Activated CD4-positive, alpha-beta T cell treated with anti-CD3 and anti-CD28 coated beads for 36 hours (primary cell): ENCODE results near the gene RAB8A. TPM values are rescaled to one million over a fixed set of nuclear protein-coding genes. Genes with fewer than 3 reads are reported as not detected.
"Not testable (repeated sequence)": the region's sequence is repeated elsewhere in the genome, so short reads cannot be mapped to it uniquely, and the experiment has no call there.

Experiments used
- ATAC-seq: fragments of 200-7000 bp; cut with Tn5 transposase; one replicate; pipeline ENCODE4 v1.10.0; 2021; ENCODE audit warnings: mild to moderate bottlenecking, moderate library complexity
- CTCF ChIA-PET: fragments of 350-600 bp; sonication (Branson Sonifier 250); formaldehyde crosslinking; loops from one replicate; lab custom pipeline; 2021; ENCODE audit warnings: antibody characterized with exemption; lab: Charles Lee
- POLR2A ChIA-PET: fragments of 350-600 bp; sonication (Branson Sonifier 250); formaldehyde crosslinking; loops from one replicate; lab custom pipeline; 2021; ENCODE audit warnings: antibody characterized with exemption, inconsistent platforms; lab: Charles Lee
- DNase-seq: peaks from one replicate; pipeline ENCODE4 v3.0.0-alpha.2; 2020
- H3K27ac Mint-ChIP-seq: one replicate; pipeline ENCODE4 v1.8.0; 2021; ENCODE audit warnings: mixed read lengths
- H3K27me3 Mint-ChIP-seq: one replicate; pipeline ENCODE4 v1.8.0; 2021; ENCODE audit warnings: mixed read lengths
- H3K36me3 Mint-ChIP-seq: one replicate; pipeline ENCODE4 v1.8.0; 2021; ENCODE audit warnings: low read depth, mixed read lengths
- H3K4me1 Mint-ChIP-seq: one replicate; pipeline ENCODE4 v1.8.0; 2021; ENCODE audit warnings: mixed read lengths
- H3K4me3 Mint-ChIP-seq: one replicate; pipeline ENCODE4 v1.8.0; 2021; ENCODE audit warnings: mild to moderate bottlenecking, moderate library complexity, mixed read lengths
- H3K9me3 Mint-ChIP-seq: one replicate; pipeline ENCODE4 v1.8.0; 2021; ENCODE audit warnings: low read depth, mixed read lengths
- intact Hi-C, 2 experiments: fragments of 100-400 bp; cut with DNase I in 1 of 2; cut with micrococcal nuclease in 1 of 2; formaldehyde crosslinking; loops; one replicate each; pipeline versions ENCODE4 v1.14.2 to v1.15.1; 2022 to 2024; cut with DNase I, micrococcal nuclease
- total RNA-seq, 2 experiments: library from RNA; stranded (reverse); gene quantifications; one replicate each; pipeline ENCODE4 v1.2.3, GENCODE V29; 2021

RAB8A gene
- total RNA-seq, 2 experiments from 2014 or later = 165 to 218 TPM

DNA sequence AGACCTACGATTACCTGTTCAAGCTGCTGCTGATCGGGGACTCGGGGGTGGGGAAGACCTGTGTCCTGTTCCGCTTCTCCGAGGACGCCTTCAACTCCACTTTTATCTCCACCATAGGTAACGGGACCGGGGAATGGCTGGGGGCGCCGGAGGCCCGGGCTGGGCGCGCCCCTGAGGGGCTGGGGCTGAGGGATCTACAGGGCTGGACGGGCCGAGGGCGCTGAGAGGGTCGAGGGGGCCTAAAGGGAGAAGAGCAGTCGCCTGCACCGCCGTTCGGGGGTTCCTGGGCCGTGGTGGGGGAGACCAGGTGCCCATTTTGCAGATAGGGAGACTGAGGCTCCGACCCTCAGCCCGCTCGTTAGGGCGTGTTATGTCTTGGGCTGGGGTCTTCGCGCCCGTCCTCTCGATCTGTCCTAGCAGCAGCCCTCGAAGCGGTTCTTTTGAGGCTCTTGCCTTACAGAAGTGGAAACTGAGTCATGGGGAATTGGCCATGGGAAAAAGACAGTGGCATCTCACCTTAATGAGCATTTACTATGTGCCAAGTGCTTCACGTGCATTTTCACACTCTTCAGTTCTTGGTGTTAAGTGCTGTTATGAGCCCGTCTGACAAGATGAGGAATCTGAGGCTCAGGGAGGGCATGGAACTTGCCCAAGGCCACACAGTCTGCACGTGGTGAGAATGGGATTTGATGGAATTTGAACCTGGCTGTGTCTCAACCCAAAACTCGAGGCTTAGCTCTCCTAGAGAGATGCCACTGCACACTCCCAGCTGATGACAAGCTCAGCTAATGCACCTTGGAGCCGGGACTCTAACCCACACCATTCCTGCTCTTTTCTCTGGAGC, 442 bp downstream of the RAB8A start:
- CTCF ChIA-PET = interaction anchor here (1.2 to 1.7 kb wide), 4 partner anchors 13 to 46 kb away, joined by 3 to 5 read pairs (median 4); no protein-coding TSS in a partner anchor
- DNase-seq = no peak
- peaks cover 45% of the 10 kb centered on the region for H3K4me1 Mint-ChIP-seq

DNA sequence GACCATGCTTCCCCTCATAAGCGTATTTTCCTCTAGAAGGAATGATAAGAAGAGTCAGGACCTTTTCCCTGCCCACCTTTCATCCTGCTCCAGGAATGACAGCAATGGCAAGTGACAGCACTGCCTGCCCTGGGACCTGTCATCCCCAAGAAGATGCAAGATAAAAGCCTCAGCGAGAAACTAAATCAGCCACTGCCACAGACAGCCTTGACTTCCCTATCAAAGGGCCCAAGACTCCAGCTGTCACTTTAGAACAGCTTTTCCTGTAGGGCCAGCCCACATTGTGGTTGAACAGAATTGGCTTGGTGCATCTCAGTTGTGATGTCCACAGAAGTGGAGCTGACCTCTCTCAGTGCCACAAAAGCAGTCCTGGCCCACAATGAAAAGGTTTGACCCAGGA, 1.1 kb downstream of the RAB8A start:
- ATAC-seq (no peak), DNase-seq (no peak)
- H3K9me3 Mint-ChIP-seq = no peaks in the 10 kb centered on the region
- H3K4me1 Mint-ChIP-seq = peaks cover 52% of the 10 kb centered on the region
- ChIA-PET CTCF (interaction anchor here (0.9 to 1.3 kb wide), 4 partner anchors 17 to 73 kb away, joined by 3 to 4 read pairs (median 3); no protein-coding TSS in a partner anchor), POLR2A (interaction anchor here (0.6 kb wide), 1 partner anchor 49 kb away, joined by 3 read pairs; no protein-coding TSS in a partner anchor)
- no peaks in the 10 kb centered on the region for H3K27me3 Mint-ChIP-seq
- intact Hi-C loops = loop anchor here in 1 of 2 experiments (5.0 kb wide), 2 partner anchors 735 to 890 kb away; partner anchors contain the start of gene AKAP8
- H3K4me3 Mint-ChIP-seq = peak overlapping the region; percentile 96
- peaks cover 40% of the 10 kb centered on the region for H3K36me3 Mint-ChIP-seq
- H3K27ac Mint-ChIP-seq = peak overlapping the region; percentile 97

More for the DNA sequence above, 442 bp downstream of the RAB8A start:
- Mint-ChIP-seq H3K36me3 (peaks cover 33% of the 10 kb centered on the region), H3K27ac (peak overlapping the region; percentile 97), H3K9me3 (no peaks in the 10 kb centered on the region), H3K27me3 (no peaks in the 10 kb centered on the region), H3K4me3 (peak overlapping the region; percentile 96)
- intact Hi-C loops = loop anchor here (1.0 to 5.0 kb wide), 17 partner anchors 7 to 987 kb away; partner anchors contain the start of genes FAM32A (in 2 of the 2), AKAP8 (in 1 of the 2), AP1M1 (in 1 of the 2) and C19orf44 (in 1 of the 2)
- no peak for ATAC-seq
- POLR2A ChIA-PET = interaction anchor here (0.7 to 1.7 kb wide), 6 partner anchors 11 to 85 kb away, joined by 3 to 9 read pairs (median 3); partner anchors contain the start of gene AP1M1

DNA sequence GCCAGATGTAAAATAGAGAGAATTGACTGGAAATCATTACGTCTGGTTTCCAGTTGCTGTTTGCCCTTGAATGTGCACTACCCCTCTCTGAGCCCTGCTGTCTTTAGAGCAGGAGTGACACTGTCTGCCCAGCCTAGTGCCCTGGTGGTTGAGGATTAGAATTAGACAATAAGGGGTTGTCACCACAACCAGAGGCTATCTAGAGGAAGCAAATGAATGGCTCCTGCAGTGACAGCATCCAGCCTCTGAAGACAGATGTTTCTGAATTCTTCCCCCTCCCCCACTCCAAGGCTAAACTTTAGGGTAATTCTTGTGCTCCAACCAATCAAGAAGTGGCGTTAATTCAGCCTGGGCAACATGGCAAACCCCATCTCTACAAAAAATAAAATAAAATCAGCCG, 2.0 kb downstream of the RAB8A start:
- H3K27ac Mint-ChIP-seq = peak overlapping the region; percentile 67
- peaks cover 61% of the 10 kb centered on the region for H3K4me1 Mint-ChIP-seq
- POLR2A ChIA-PET = interaction anchor here (0.6 kb wide), 1 partner anchor 41 kb away, joined by 7 read pairs; no protein-coding TSS in a partner anchor
- no peaks in the 10 kb centered on the region for H3K9me3 Mint-ChIP-seq
- no peak for DNase-seq
- H3K27me3 Mint-ChIP-seq = no peaks in the 10 kb centered on the region
- intact Hi-C loops = loop anchor here in 1 of 2 experiments (5.0 kb wide), 2 partner anchors 736 to 891 kb away; partner anchors contain the start of gene AKAP8
- peaks cover 49% of the 10 kb centered on the region for H3K36me3 Mint-ChIP-seq
- no peak for ATAC-seq
- CTCF ChIA-PET = interaction anchor here (0.6 to 1.0 kb wide), 5 partner anchors 18 to 1045 kb away, joined by 3 to 4 read pairs (median 3); no protein-coding TSS in a partner anchor
- H3K4me3 Mint-ChIP-seq = peak overlapping the region; percentile 58

DNA sequence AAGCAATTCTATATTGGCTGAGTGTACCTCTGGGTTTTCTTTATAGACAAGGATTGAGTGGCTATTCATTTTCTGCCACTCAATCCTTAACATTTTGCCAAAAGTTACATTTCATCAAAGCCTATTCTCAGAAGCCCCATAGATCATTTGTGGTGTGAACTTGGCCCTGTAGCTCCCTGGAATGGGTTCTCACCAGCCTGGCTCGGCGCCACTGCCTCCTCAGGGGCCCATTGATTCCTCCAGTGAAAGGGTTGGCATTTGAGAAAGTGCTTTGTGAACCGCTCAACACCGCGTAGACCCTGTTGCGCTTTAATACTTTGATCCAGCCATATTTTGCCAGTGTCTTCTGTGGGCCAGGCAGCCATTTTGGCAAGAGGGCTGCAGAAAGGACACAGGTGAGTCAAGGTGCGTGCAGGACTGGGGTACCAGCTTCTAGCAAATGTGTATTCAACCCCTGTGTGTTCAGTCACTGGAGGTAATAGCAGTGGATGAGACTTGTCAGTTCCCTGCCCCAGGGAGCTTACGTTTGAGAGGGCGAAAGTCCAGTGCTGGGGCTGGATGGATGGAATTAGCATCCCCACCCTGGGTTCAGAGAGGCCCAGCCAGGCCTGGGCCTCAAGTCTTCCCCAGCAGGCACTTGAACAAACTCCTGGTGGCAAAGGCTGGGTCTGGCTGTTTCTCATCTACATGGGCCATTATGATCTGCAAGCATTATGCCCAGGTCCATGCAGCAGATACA, 3.8 kb downstream of the RAB8A start:
- H3K27ac Mint-ChIP-seq = peak overlapping the region; percentile 75
- peaks cover 75% of the 10 kb centered on the region for H3K4me1 Mint-ChIP-seq
- intact Hi-C loops = no loop called here
- DNase-seq (no peak), ATAC-seq (no peak)
- POLR2A ChIA-PET = no interaction called here
- CTCF ChIA-PET = no interaction called here
- H3K9me3 Mint-ChIP-seq = no peaks in the 10 kb centered on the region
- H3K27me3 Mint-ChIP-seq = no peaks in the 10 kb centered on the region
- H3K36me3 Mint-ChIP-seq = peaks cover 63% of the 10 kb centered on the region
- H3K4me3 Mint-ChIP-seq = no peak overlapping the region

DNA sequence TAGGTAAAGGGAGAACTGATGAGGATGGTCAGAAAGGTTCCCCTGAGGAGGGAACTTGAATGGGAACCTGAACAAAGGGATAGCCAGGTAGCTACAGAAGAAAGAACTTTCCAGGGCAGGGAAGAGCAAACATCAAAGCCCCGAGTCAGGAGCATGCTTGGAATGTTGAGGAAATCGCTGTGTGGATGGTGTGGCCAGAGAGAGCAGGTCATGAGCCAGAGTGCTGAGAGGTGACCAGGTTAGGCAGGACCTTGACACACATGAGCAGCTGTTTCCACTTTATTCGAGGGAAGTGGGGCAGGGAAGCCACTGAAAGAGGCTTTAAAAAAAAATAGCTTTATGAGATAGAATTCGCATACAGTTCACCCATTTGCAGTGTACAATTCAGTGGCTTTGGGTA, 4.4 kb downstream of the RAB8A start:
- H3K4me1 Mint-ChIP-seq = peaks cover 72% of the 10 kb centered on the region
- H3K9me3 Mint-ChIP-seq = no peaks in the 10 kb centered on the region
- peak overlapping the region; percentile 75 for H3K27ac Mint-ChIP-seq
- POLR2A ChIA-PET = no interaction called here
- ATAC-seq (no peak), DNase-seq (no peak)
- H3K4me3 Mint-ChIP-seq = no peak overlapping the region
- no peaks in the 10 kb centered on the region for H3K27me3 Mint-ChIP-seq
- H3K36me3 Mint-ChIP-seq = peaks cover 63% of the 10 kb centered on the region
- intact Hi-C loops = no loop called here
- CTCF ChIA-PET = no interaction called here

DNA sequence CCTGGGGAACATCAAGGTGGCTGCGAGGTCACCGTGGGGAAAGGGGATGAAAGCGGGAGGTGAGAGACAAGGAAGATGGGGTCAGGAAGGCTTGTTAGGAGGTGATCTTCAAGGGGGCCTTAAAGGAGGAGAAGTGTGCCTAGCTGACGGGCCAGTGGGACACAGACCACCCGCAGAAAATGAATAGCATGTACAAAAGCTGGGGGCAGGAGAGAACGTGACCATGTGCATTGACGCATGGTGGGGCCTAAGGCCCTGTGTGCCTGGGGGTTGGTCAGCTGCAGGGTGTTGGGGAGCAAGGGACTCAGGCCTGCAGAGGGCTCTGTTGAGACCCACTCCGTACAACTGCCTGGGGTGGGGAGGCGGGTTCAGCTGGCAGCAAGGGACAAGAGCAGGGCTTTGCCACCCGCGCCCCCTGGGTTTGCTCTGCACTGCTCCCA, 5.9 kb downstream of the RAB8A start:
- peaks cover 67% of the 10 kb centered on the region for H3K36me3 Mint-ChIP-seq
- DNase-seq (peak; percentile 37), ATAC-seq (no peak)
- peak overlapping the region; percentile 89 for H3K27ac Mint-ChIP-seq
- H3K27me3 Mint-ChIP-seq = no peaks in the 10 kb centered on the region
- H3K4me3 Mint-ChIP-seq = peak overlapping the region; percentile 35
- peaks cover 67% of the 10 kb centered on the region for H3K4me1 Mint-ChIP-seq
- ChIA-PET CTCF (interaction anchor here (0.5 to 1.5 kb wide), 6 partner anchors 18 to 739 kb away, joined by 3 to 7 read pairs (median 4); partner anchors contain the start of gene TPM4), POLR2A (interaction anchor here (0.7 kb wide), 1 partner anchor 10 kb away, joined by 3 read pairs; no protein-coding TSS in a partner anchor)
- H3K9me3 Mint-ChIP-seq = no peaks in the 10 kb centered on the region
- intact Hi-C loops = loop anchor here (2.0 kb wide), 2 partner anchors 67 to 281 kb away; partner anchors contain the start of gene FAM32A (in 2 of the 2)

DNA sequence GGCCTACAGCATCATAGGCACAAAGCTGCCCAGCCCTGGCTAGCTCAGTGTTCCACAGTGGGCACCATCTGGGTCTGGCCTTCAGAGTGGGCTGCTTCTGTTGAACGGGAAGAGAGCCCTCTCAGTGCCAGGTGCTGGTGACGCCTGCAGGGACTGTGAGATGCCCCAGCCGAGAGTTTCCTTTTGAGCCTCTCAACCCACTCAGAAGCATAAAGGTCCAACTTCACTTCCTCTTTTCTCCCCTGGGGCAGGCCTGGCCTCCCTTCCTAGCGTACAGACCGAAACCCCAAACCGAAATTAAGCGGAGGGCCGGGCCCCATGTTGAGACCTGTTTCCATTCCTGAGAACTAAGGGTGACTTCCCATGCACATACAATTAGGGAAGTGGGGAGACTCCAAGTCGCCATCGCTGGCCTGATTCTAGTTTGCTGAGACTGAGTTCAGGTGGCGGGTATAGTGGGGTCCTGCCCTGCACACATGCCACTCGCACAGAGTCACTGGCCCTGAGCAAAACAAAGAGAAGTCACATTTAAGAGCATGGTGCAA, 6.9 kb downstream of the RAB8A start:
- no peaks in the 10 kb centered on the region for H3K27me3 Mint-ChIP-seq
- H3K4me3 Mint-ChIP-seq = peak overlapping the region; percentile 35
- ATAC-seq (peak; percentile 75), DNase-seq (peak; percentile 74)
- intact Hi-C loops = loop anchor here (1.0 to 2.0 kb wide), 6 partner anchors 7 to 282 kb away; partner anchors contain the start of genes FAM32A (in 2 of the 2), HSH2D (in 1 of the 2) and RAB8A (in 1 of the 2)
- H3K27ac Mint-ChIP-seq = peak overlapping the region; percentile 89
- peaks cover 59% of the 10 kb centered on the region for H3K4me1 Mint-ChIP-seq
- ChIA-PET POLR2A (interaction anchor here (0.7 to 2.2 kb wide), 2 partner anchors 9 kb away, joined by 3 to 6 read pairs; no protein-coding TSS in a partner anchor), CTCF (interaction anchor here (0.7 to 1.5 kb wide), 3 partner anchors 42 to 740 kb away, joined by 3 to 7 read pairs (median 5); partner anchors contain the start of gene TPM4)
- peaks cover 66% of the 10 kb centered on the region for H3K36me3 Mint-ChIP-seq
- H3K9me3 Mint-ChIP-seq = no peaks in the 10 kb centered on the region

DNA sequence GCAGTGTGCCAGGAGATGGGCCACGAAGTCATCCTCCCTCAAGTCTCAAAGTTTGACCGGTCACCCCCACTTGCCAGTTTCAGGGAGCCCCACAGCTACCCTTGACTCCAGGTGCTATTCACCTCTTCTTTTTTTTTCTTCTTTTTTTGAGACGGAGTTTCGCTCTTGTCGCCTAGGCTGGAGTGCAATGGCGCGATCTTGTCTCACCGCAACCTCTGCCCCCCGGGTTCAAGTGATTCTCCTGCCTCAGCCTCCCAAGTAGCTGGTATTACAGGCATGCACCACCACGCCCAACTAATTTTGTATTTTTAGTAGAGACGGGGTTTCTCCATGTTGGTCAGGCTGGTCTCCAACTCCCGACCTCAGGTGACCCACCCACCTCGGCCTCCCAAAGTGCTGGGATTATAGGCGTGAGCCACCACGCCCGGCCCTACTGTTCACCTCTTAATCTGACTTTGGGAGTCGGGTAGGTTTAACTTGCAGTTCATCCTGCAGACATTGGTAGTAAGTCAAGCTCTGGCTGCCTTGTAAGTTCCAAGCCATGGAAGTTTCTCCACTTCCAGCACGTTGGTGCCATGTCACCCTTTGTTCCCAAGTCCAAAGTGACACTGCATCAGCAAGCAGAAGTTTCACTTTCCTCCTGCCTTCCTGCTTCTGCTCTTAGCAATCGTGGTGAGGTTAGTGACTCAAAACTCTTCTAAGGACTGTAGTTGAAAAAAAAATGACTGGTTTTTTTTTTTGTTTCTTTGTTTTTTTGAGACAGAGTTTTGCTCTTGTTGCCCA, 7.6 kb downstream of the RAB8A start:
- intact Hi-C loops = loop anchor here (1.0 to 2.0 kb wide), 6 partner anchors 8 to 282 kb away; partner anchors contain the start of genes FAM32A (in 2 of the 2), HSH2D (in 1 of the 2) and RAB8A (in 1 of the 2)
- H3K27me3 Mint-ChIP-seq, H3K9me3 Mint-ChIP-seq: not testable (repeated sequence)
- peaks cover 55% of the 10 kb centered on the region for H3K4me1 Mint-ChIP-seq
- DNase-seq (peak; percentile 64), ATAC-seq (peak; percentile 73)
- ChIA-PET CTCF (interaction anchor here (0.7 to 2.1 kb wide), 3 partner anchors 33 to 1285 kb away, joined by 3 to 4 read pairs (median 3); no protein-coding TSS in a partner anchor), POLR2A (interaction anchor here (0.9 to 2.2 kb wide), 2 partner anchors 9 to 22 kb away, joined by 3 to 6 read pairs; no protein-coding TSS in a partner anchor)
- H3K4me3 Mint-ChIP-seq = peak overlapping the region; percentile 15
- peak overlapping the region; percentile 89 for H3K27ac Mint-ChIP-seq
- peaks cover 66% of the 10 kb centered on the region for H3K36me3 Mint-ChIP-seq

DNA sequence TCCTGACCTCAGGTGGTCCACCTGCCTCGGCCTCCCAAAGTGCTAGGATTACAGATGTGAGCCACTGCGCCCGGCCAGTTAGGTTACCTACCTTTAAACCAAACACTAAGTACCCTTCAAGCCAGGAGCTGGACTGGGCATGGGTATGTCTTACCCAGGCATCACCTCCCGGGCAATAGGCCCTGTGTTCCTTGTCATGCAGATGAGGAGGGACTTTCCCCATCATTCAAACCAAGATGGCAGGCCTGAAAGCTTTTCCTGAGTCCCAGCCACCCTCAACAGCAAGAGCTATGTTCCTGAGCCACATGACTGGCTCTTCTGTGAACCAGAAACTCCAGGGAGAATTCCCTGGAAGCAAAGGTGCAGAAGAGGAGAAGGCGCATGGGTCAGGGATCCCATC, 9.5 kb downstream of the RAB8A start:
- Mint-ChIP-seq H3K27ac (no peak overlapping the region), H3K9me3 (no peaks in the 10 kb centered on the region), H3K4me3 (no peak overlapping the region), H3K4me1 (peaks cover 38% of the 10 kb centered on the region), H3K36me3 (peaks cover 63% of the 10 kb centered on the region), H3K27me3 (no peaks in the 10 kb centered on the region)
- ATAC-seq (no peak), DNase-seq (no peak)
- CTCF ChIA-PET = interaction anchor here (2.1 kb wide), 1 partner anchor 73 kb away, joined by 4 read pairs; no protein-coding TSS in a partner anchor
- POLR2A ChIA-PET = no interaction called here
- intact Hi-C loops = no loop called here
